H1 (cell line): ENCODE measurements around the gene CDC14B. TPM values are rescaled to one million over a fixed set of nuclear protein-coding genes. Genes with fewer than 3 reads are reported as not detected.

Experiments used
- CTCF ChIA-PET: fragments of 300-600 bp; sonication (Branson Sonifier 250); formaldehyde crosslinking; loops from one replicate; lab custom pipeline; 2021; ENCODE audit not compliant: partially characterized antibody; lab: Charles Lee
- POLR2A ChIA-PET: fragments of 300-600 bp; sonication (Branson Sonifier 250); formaldehyde crosslinking; loops from one replicate; lab custom pipeline; 2021; ENCODE audit warnings: inconsistent platforms; ENCODE audit not compliant: partially characterized antibody; lab: Charles Lee
- DNase-seq, 2 experiments: peaks; one replicate each; pipeline versions ENCODE4 v3.0.0 to v3.0.0-alpha.2; 2010 to 2022; ENCODE audit warnings: low spot score in 2 of 2, low read depth in 1 of 2, mixed read lengths in 1 of 2
- FAIRE-seq: peaks from 2 replicates; lab custom pipeline; 2011; peaks lifted over from hg19 to GRCh38; lab: Jason Lieb, UNC
- H2AFZ ChIP-seq: 2 replicates; pipeline ENCODE4 v1.8.1; 2012; ENCODE audit warnings: low read length, inconsistent platforms
- H2AK5ac ChIP-seq: 2 replicates; pipeline ENCODE4 v1.6.1; 2013; ENCODE audit warnings: low read depth, low read length
- H2BK120ac ChIP-seq: replicated peaks from 2 replicates; pipeline ENCODE3; 2013; ENCODE audit warnings: low read depth, low read length, inconsistent platforms
- H2BK12ac ChIP-seq: 2 replicates; pipeline ENCODE4 v1.6.1; 2013; ENCODE audit warnings: low read depth, low read length
- H2BK15ac ChIP-seq: 2 replicates; pipeline ENCODE4 v1.6.1; 2013; ENCODE audit warnings: low read length
- H2BK20ac ChIP-seq: 2 replicates; pipeline ENCODE4 v1.6.1; 2013; ENCODE audit warnings: low read length
- H2BK5ac ChIP-seq: 2 replicates; pipeline ENCODE4 v1.6.1; 2013; ENCODE audit warnings: low read depth, low read length
- H3K14ac ChIP-seq: 2 replicates; pipeline ENCODE4 v1.6.1; 2013; ENCODE audit warnings: inconsistent platforms; ENCODE audit not compliant: insufficient read length
- H3K18ac ChIP-seq: 2 replicates; pipeline ENCODE4 v1.6.1; 2013; ENCODE audit warnings: low read length; ENCODE audit errors: extremely low read depth
- H3K23ac ChIP-seq: 2 replicates; pipeline ENCODE4 v1.6.1; 2013; ENCODE audit warnings: inconsistent platforms; ENCODE audit not compliant: insufficient read length
- H3K23me2 ChIP-seq: 2 replicates; pipeline ENCODE4 v1.6.1; 2013; ENCODE audit warnings: low read depth, low read length
- H3K27ac ChIP-seq: 2 replicates; pipeline ENCODE4 v1.6.1; 2011; ENCODE audit warnings: low read depth, low read length, inconsistent platforms
- H3K27me3 ChIP-seq, 4 experiments: replicated peaks in 1 of 4; 1 replicate in 1 of 4; 2 replicates in 3 of 4; pipeline versions ENCODE4 v1.6.1 to v1.8.1; 2011 to 2013; ENCODE audit warnings: low read length in 3 of 4, mild to moderate bottlenecking in 3 of 4, inconsistent platforms in 2 of 4, mixed read lengths in 2 of 4, moderate library complexity in 1 of 4; ENCODE audit not compliant: control insufficient read depth in 3 of 4, insufficient read depth in 3 of 4; ENCODE audit errors: extremely low read depth in 1 of 4
- H3K36me3 ChIP-seq, 4 experiments: 2 replicates each; pipeline versions ENCODE4 v1.6.1 to v1.8.1; 2011 to 2013; ENCODE audit warnings: mild to moderate bottlenecking in 4 of 4, low read length in 3 of 4, moderate library complexity in 2 of 4, control low read depth in 1 of 4, inconsistent platforms in 1 of 4; ENCODE audit not compliant: insufficient read depth in 4 of 4, control insufficient read depth in 2 of 4
- H3K4ac ChIP-seq: replicated peaks from 2 replicates; pipeline ENCODE3; 2013; ENCODE audit warnings: low read length, low read depth, mixed read lengths, inconsistent platforms; ENCODE audit not compliant: insufficient read length
- H3K4me1 ChIP-seq, 4 experiments: replicated peaks in 1 of 4; 1 replicate in 1 of 4; 2 replicates in 3 of 4; pipeline versions ENCODE4 v1.6.1 to v1.8.1; 2011 to 2013; ENCODE audit warnings: low read length in 3 of 4, inconsistent platforms in 2 of 4, mixed read lengths in 1 of 4; ENCODE audit not compliant: insufficient read depth in 4 of 4, control insufficient read depth in 3 of 4
- H3K4me2 ChIP-seq, 2 experiments: 2 replicates each; pipeline versions ENCODE4 v1.6.1 to v1.8.1; 2011 to 2013; ENCODE audit warnings: low read depth in 2 of 2, low read length in 2 of 2, control low read depth in 1 of 2, inconsistent platforms in 1 of 2, mild to moderate bottlenecking in 1 of 2; ENCODE audit not compliant: insufficient read depth in 1 of 2
- H3K4me3 ChIP-seq, 4 experiments: fragments of 200-600, 300-600 bp in 1 of 4; sonication (generic), shearing (Covaris generic), sonication (Bioruptor Twin) in 1 of 4; 2 replicates each; pipeline versions ENCODE4 v1.5.1 to v1.8.1; 2011 to 2016; ENCODE audit warnings: low read length in 4 of 4, low read depth in 3 of 4, control low read depth in 2 of 4, inconsistent platforms in 2 of 4, mild to moderate bottlenecking in 2 of 4, mixed read lengths in 1 of 4, moderate library complexity in 1 of 4; ENCODE audit not compliant: insufficient read depth in 2 of 4; ENCODE audit errors: extremely low read depth in 1 of 4
- H3K56ac ChIP-seq: replicated peaks from 2 replicates; pipeline ENCODE3; 2013; ENCODE audit warnings: low read depth, mild to moderate bottlenecking, mixed read lengths, low read length, inconsistent platforms; ENCODE audit not compliant: insufficient read length
- H3K79me1 ChIP-seq: 2 replicates; pipeline ENCODE4 v1.6.1; 2013; ENCODE audit warnings: low read depth, low read length, control low read depth
- H3K79me2 ChIP-seq, 2 experiments: 2 replicates each; pipeline versions ENCODE4 v1.6.1 to v1.8.1; 2012 to 2013; ENCODE audit warnings: low read length in 2 of 2, mild to moderate bottlenecking in 2 of 2, inconsistent platforms in 1 of 2; ENCODE audit not compliant: insufficient read depth in 2 of 2, control insufficient read depth in 1 of 2
- H3K9ac ChIP-seq, 4 experiments: replicated peaks in 1 of 4; 1 replicate in 1 of 4; 2 replicates in 3 of 4; pipeline versions ENCODE4 v1.6.1 to v1.8.1; 2011 to 2013; ENCODE audit warnings: low read depth in 3 of 4, low read length in 3 of 4, control low read depth in 2 of 4, mild to moderate bottlenecking in 2 of 4, moderate library complexity in 2 of 4, inconsistent platforms in 1 of 4; ENCODE audit errors: extremely low read depth in 1 of 4
- H3K9me3 ChIP-seq, 2 experiments: 2 replicates each; pipeline versions ENCODE4 v1.6.1 to v1.8.1; 2012 to 2013; ENCODE audit warnings: mild to moderate bottlenecking in 2 of 2, moderate library complexity in 2 of 2, control low read depth in 1 of 2, inconsistent platforms in 1 of 2, low read depth in 1 of 2, low read length in 1 of 2, mixed read lengths in 1 of 2; ENCODE audit not compliant: insufficient read depth in 2 of 2
- H4K20me1 ChIP-seq, 2 experiments: replicated peaks in 1 of 2; 2 replicates each; pipeline versions ENCODE3 to v1.8.1; 2011 to 2013; ENCODE audit warnings: inconsistent platforms in 2 of 2, low read length in 2 of 2, mild to moderate bottlenecking in 1 of 2; ENCODE audit not compliant: insufficient read depth in 2 of 2, control insufficient read depth in 1 of 2
- H4K5ac ChIP-seq: 2 replicates; pipeline ENCODE4 v1.6.1; 2013; ENCODE audit warnings: low read length, low read depth, mixed read lengths, inconsistent platforms; ENCODE audit not compliant: insufficient read length
- H4K8ac ChIP-seq: 2 replicates; pipeline ENCODE4 v1.8.0; 2013; ENCODE audit warnings: mild to moderate bottlenecking, moderate library complexity, low read length, inconsistent platforms; ENCODE audit not compliant: insufficient read depth; ENCODE audit errors: extremely low read depth
- H4K91ac ChIP-seq: replicated peaks from 2 replicates; pipeline ENCODE3; 2013; ENCODE audit warnings: low read length, mixed read lengths, inconsistent platforms; ENCODE audit not compliant: insufficient read length
- ATF2 ChIP-seq: IDR thresholded peaks from 2 replicates; pipeline ENCODE4 v1.6.1; 2012; ENCODE audit warnings: low read length, inconsistent platforms
- CHD2 ChIP-seq: IDR thresholded peaks from 2 replicates; pipeline ENCODE4 v1.6.1; 2012; ENCODE audit warnings: low read length, improper control_type of control experiment
- FOSL1 ChIP-seq: IDR thresholded peaks from 2 replicates; pipeline ENCODE4 v1.6.1; 2011; ENCODE audit warnings: mild to moderate bottlenecking, low read depth, low read length, moderate library complexity; ENCODE audit not compliant: insufficient read depth
- GABPA ChIP-seq: IDR thresholded peaks from 2 replicates; pipeline ENCODE4 v1.6.1; 2011; ENCODE audit warnings: mild to moderate bottlenecking, low read length, moderate library complexity, borderline replicate concordance; ENCODE audit not compliant: insufficient read depth
- JUND ChIP-seq: IDR thresholded peaks from 2 replicates; pipeline ENCODE4 v1.6.1; 2011; ENCODE audit warnings: mild to moderate bottlenecking, improper control_type of control experiment, low read length
- MAX ChIP-seq: IDR thresholded peaks from 2 replicates; pipeline ENCODE4 v1.6.1; 2012; ENCODE audit warnings: inconsistent platforms
- SIRT6 ChIP-seq: IDR thresholded peaks from one replicate; pipeline ENCODE4 v1.7.1; 2012; ENCODE audit warnings: low read length, inconsistent platforms
- SP2 ChIP-seq: IDR thresholded peaks from 2 replicates; pipeline ENCODE4 v1.6.1; 2012; ENCODE audit warnings: mild to moderate bottlenecking, low read length, inconsistent platforms
- TAF1 ChIP-seq: IDR thresholded peaks from 2 replicates; pipeline ENCODE4 v1.6.1; 2011; ENCODE audit warnings: mild to moderate bottlenecking, low read depth, low read length
- TAF7 ChIP-seq: optimal IDR thresholded peaks from 2 replicates; pipeline ENCODE3; 2011; ENCODE audit warnings: low read depth, mild to moderate bottlenecking, inconsistent platforms, low read length, moderate library complexity, borderline replicate concordance
- TCF12 ChIP-seq: IDR thresholded peaks from 2 replicates; pipeline ENCODE4 v1.6.1; 2011; ENCODE audit warnings: low read depth, mild to moderate bottlenecking, low read length
- WGBS, 2 experiments: shearing (Covaris generic) in 1 of 2; methylation state at CpG; one replicate each; pipeline versions ENCODE4 v1.1.6 to v1.1.7; 2013 to 2015; ENCODE audit warnings: low lambda C conversion rate in 2 of 2, mixed read lengths in 2 of 2, inconsistent platforms in 1 of 2, low coverage in 1 of 2, missing lambda C conversion rate in 1 of 2; ENCODE audit not compliant: insufficient replicate concordance in 2 of 2, insufficient coverage in 1 of 2, insufficient read length in 1 of 2; ENCODE audit errors: extremely low coverage in 1 of 2, missing lambda C conversion rate in 1 of 2; 5-methylcytosine and 5-hydroxymethylcytosine counted together
- polyA plus RNA-seq, 7 experiments: library from polyadenylated mRNA; depleted of rRNA in 3 of 7; stranded (reverse) in 5 of 7; unstranded in 2 of 7; fragments of >200 nt in 5 of 7; fragments of 200-250 nt in 2 of 7; gene quantifications; 1 replicate in 5 of 7; 2 replicates in 1 of 7; 4 replicates in 1 of 7; pipeline versions ENCODE4 v1.2.1 to v1.2.3, GENCODE V29; 2011 to 2013; ENCODE audit warnings: missing spikeins in 2 of 7, mixed read lengths in 2 of 7
- total RNA-seq: library from RNA; stranded (reverse); fragmentation: NEBNext Ultra II Directional; extraction: Animal tissue kit (Norgen Biotek cat#: 25700); gene quantifications from 2 replicates; pipeline ENCODE4 v1.2.1, GENCODE V29; 2021

The CDC14B gene
- total and polyA plus RNA-seq, 2 of the 8 experiments (the other 6 are each of a cell fraction or from before 2014, with no cell fraction given): 17.2 to 44.6 TPM

- no peak overlapping the region for H3K9ac ChIP-seq
- TF ChIP-seq ATF2: no peak
- no peak for TF ChIP-seq JUND
- no peak for TF ChIP-seq SP2
- no peak for TF ChIP-seq FOSL1
- TF ChIP-seq TAF1: no peak
- TF ChIP-seq SIRT6: no peak
- no peak for TF ChIP-seq TCF12
- no peak for TF ChIP-seq CHD2
- TF ChIP-seq MAX: no peak
- no peak for TF ChIP-seq TAF7
- TF ChIP-seq GABPA: no peak
- TF ChIP-seq, all 59 proteins: peak for 0
- H3K14ac ChIP-seq: no peak overlapping the region
- peaks cover 0 to 3% of the 10 kb centered on the region in 2 experiments for H4K20me1 ChIP-seq
- no peak overlapping the region for H3K23ac ChIP-seq
- H3K4me2 ChIP-seq: no peak overlapping the region
- no peaks in the 10 kb centered on the region for H3K79me2 ChIP-seq
- no peak overlapping the region for H2BK12ac ChIP-seq
- no peak overlapping the region for H2BK20ac ChIP-seq
- POLR2A ChIA-PET: interaction anchor here (0.6 to 1.4 kb wide), 2 partner anchors 17 to 24 kb away, joined by 3 read pairs; no protein-coding TSS in a partner anchor
- H4K8ac ChIP-seq: 0 out of 2 replicates have a peak overlapping the region, but pooled peaks have one; percentile 8
- no peak for FAIRE-seq
- 92% methylated on average over 10 of the region's 10 CpGs; no CpG with 5 or more reads in 1 of the 2 experiments for WGBS, 2 experiments
- H2BK15ac ChIP-seq: no peak overlapping the region
- no peak overlapping the region for H3K56ac ChIP-seq
- no peak overlapping the region for H4K5ac ChIP-seq
- H3K23me2 ChIP-seq: no peaks in the 10 kb centered on the region
- no peak overlapping the region for H3K4me3 ChIP-seq
- H3K36me3 ChIP-seq: peaks cover 0 to 20% (median 10%) of the 10 kb centered on the region in 4 experiments; a peak in 4 of 8 replicates
- H4K91ac ChIP-seq: no peak overlapping the region
- H3K27ac ChIP-seq: no peak overlapping the region
- no peak overlapping the region for H3K4ac ChIP-seq
- CTCF ChIA-PET: interaction anchor here (1.4 kb wide), 1 partner anchor 17 kb away, joined by 4 read pairs; no protein-coding TSS in a partner anchor
- no peaks in the 10 kb centered on the region for H3K9me3 ChIP-seq
- no peak overlapping the region for H2BK5ac ChIP-seq
- H3K4me1 ChIP-seq: peaks cover 0 to 4% (median 0%) of the 10 kb centered on the region in 4 experiments; a peak in 1 of 7 replicates
- no peak overlapping the region for H3K18ac ChIP-seq
- no peaks in the 10 kb centered on the region; the same call in 1 of the 2 replicates for H3K79me1 ChIP-seq
- H2BK120ac ChIP-seq: no peak overlapping the region
- H2AFZ ChIP-seq: no peak overlapping the region
- H3K27me3 ChIP-seq: no peaks in the 10 kb centered on the region
- H2AK5ac ChIP-seq: no peak overlapping the region
- DNase-seq: no peak
Measured at GRCh38 chr9:96490534-96491078, 129.0 kb downstream of the CDC14B start.
